Endothelial cell of umbilical vein (primary cell): ENCODE results near the gene MYO7B. TPM values are rescaled to one million over a fixed set of nuclear protein-coding genes. Genes with fewer than 3 reads are reported as not detected.

Experiments
- BruUV-seq: library from RNA; stranded (reverse); fragments of 400-500 nt; replicated peaks from 2 replicates; lab custom pipeline; 2021; lab: Mats Ljungman, UMichigan
- CTCF ChIA-PET: fragments of 300-600, 350-600 bp; sonication (Branson Sonifier 250); formaldehyde crosslinking; loops from one replicate; lab custom pipeline; 2021; ENCODE audit warnings: antibody characterized with exemption, inconsistent platforms; lab: Charles Lee
- POLR2A ChIA-PET: fragments of 300-600, 350-600 bp; sonication (Branson Sonifier 250); formaldehyde crosslinking; loops from one replicate; lab custom pipeline; 2021; ENCODE audit warnings: antibody characterized with exemption, inconsistent platforms; lab: Charles Lee
- DNase-seq: peaks from one replicate; pipeline ENCODE4 v3.0.0-alpha.2; 2011; ENCODE audit warnings: low read depth, low spot score
- FAIRE-seq: peaks from 2 replicates; lab custom pipeline; 2011; peaks lifted over from hg19 to GRCh38; lab: Jason Lieb, UNC
- H2AFZ ChIP-seq: 2 replicates; pipeline ENCODE4 v1.6.0; 2012; ENCODE audit warnings: low read depth, low read length, control low read depth, inconsistent platforms
- H3K27ac ChIP-seq: 2 replicates; pipeline ENCODE4 v1.5.1; 2011; ENCODE audit warnings: low read depth, mild to moderate bottlenecking, control low read depth, low read length, moderate library complexity; ENCODE audit not compliant: insufficient read depth
- H3K27me3 ChIP-seq, 2 experiments: 2 replicates each; pipeline versions ENCODE4 v1.6.0 to v1.6.1; 2011; ENCODE audit warnings: low read length in 2 of 2, mixed read lengths in 1 of 2; ENCODE audit not compliant: control insufficient read depth in 2 of 2, insufficient read depth in 2 of 2
- H3K36me3 ChIP-seq, 2 experiments: 2 replicates in 1 of 2; 3 replicates in 1 of 2; pipeline ENCODE4 v1.5.1; 2011; ENCODE audit warnings: low read length in 2 of 2, mild to moderate bottlenecking in 1 of 2, moderate library complexity in 1 of 2; ENCODE audit not compliant: control insufficient read depth in 2 of 2, insufficient read depth in 2 of 2; ENCODE audit errors: extremely low read depth in 1 of 2
- H3K4me1 ChIP-seq: 3 replicates; pipeline ENCODE4 v1.5.1; 2011; ENCODE audit warnings: mild to moderate bottlenecking, low read length; ENCODE audit not compliant: control insufficient read depth, insufficient read depth; ENCODE audit errors: extremely low read depth
- H3K4me2 ChIP-seq: 2 replicates; pipeline ENCODE4 v1.6.1; 2011; ENCODE audit warnings: low read length, control low read depth, mixed read lengths; ENCODE audit not compliant: insufficient read depth
- H3K4me3 ChIP-seq, 3 experiments: fragments of 200-600 bp in 1 of 3; sonication (generic), shearing (Covaris generic) in 1 of 3; replicated peaks in 1 of 3; 2 replicates each; pipeline ENCODE4 v1.5.1; 2011 to 2016; ENCODE audit warnings: control low read depth in 3 of 3, low read length in 3 of 3, mild to moderate bottlenecking in 2 of 3, inconsistent platforms in 1 of 3, low read depth in 1 of 3, moderate library complexity in 1 of 3; ENCODE audit not compliant: insufficient read depth in 1 of 3
- H3K79me2 ChIP-seq: 2 replicates; pipeline ENCODE4 v1.6.0; 2012; ENCODE audit warnings: low read length, inconsistent platforms; ENCODE audit not compliant: control insufficient read depth, insufficient read depth
- H3K9ac ChIP-seq: replicated peaks from 2 replicates; pipeline ENCODE3; 2011; ENCODE audit warnings: low read length, control low read depth; ENCODE audit not compliant: insufficient read depth; ENCODE audit errors: extremely low read depth
- H3K9me1 ChIP-seq: replicated peaks from 3 replicates; pipeline ENCODE4 v1.6.0; 2011; ENCODE audit warnings: mild to moderate bottlenecking, low read length; ENCODE audit not compliant: control insufficient read depth, insufficient read depth; ENCODE audit errors: extremely low read depth
- H3K9me3 ChIP-seq: replicated peaks from 2 replicates; pipeline ENCODE4 v1.5.1; 2012; ENCODE audit warnings: low read length, inconsistent platforms; ENCODE audit not compliant: control insufficient read depth, insufficient read depth
- H4K20me1 ChIP-seq: replicated peaks from 2 replicates; pipeline ENCODE3; 2011; ENCODE audit warnings: mild to moderate bottlenecking, low read length; ENCODE audit not compliant: control insufficient read depth, insufficient read depth; ENCODE audit errors: extremely low read depth
- CTCF ChIP-seq, 2 donors: IDR thresholded peaks; 1 replicate in 1 of 2; 2 replicates in 1 of 2; pipeline ENCODE4 v1.5.1; 2011; ENCODE audit warnings: low read length in 2 of 2, mild to moderate bottlenecking in 2 of 2, moderate library complexity in 2 of 2, control low read depth in 1 of 2, inconsistent platforms in 1 of 2, low read depth in 1 of 2; ENCODE audit not compliant: insufficient read depth in 1 of 2; ENCODE audit errors: extremely low read depth in 1 of 2
- EZH2 ChIP-seq: IDR thresholded peaks from 2 replicates; pipeline ENCODE4 v1.6.1; 2012; ENCODE audit warnings: borderline replicate concordance, low read depth, mild to moderate bottlenecking, moderate library complexity, low read length, inconsistent platforms; ENCODE audit not compliant: severe bottlenecking
- FOS ChIP-seq: IDR thresholded peaks from 2 replicates; pipeline ENCODE4 v1.6.1; 2011; ENCODE audit warnings: mild to moderate bottlenecking, low read length, moderate library complexity, borderline replicate concordance; ENCODE audit not compliant: insufficient read depth
- GATA2 ChIP-seq: IDR thresholded peaks from 2 replicates; pipeline ENCODE4 v1.7.0; 2011; ENCODE audit warnings: low read depth, mild to moderate bottlenecking, moderate library complexity, mixed read lengths, low read length; ENCODE audit not compliant: insufficient read length, insufficient read depth
- MYC ChIP-seq: IDR thresholded peaks from one replicate; pipeline ENCODE4 v1.6.1; 2011; ENCODE audit warnings: mild to moderate bottlenecking, low read depth, low read length
- POLR2A ChIP-seq: IDR thresholded peaks from 2 replicates; pipeline ENCODE4 v1.6.1; 2012; ENCODE audit warnings: low read depth, mild to moderate bottlenecking, control low read depth, low read length
- POLR2AphosphoS5 ChIP-seq: IDR thresholded peaks from 2 replicates; pipeline ENCODE4 v1.6.1; 2012; ENCODE audit warnings: low read depth, mild to moderate bottlenecking, control low read depth, low read length, moderate library complexity; ENCODE audit not compliant: insufficient read depth
- dilution Hi-C: fragments of 300-500 bp; cut with MboI; formaldehyde crosslinking; loops from one replicate; pipeline ENCODE4 v1.15.0; 2019; ENCODE audit warnings: low sequenced_read_pairs; ENCODE audit not compliant: extremely low pct_ligation_motif_present
- intact Hi-C: fragments of 100-400 bp; cut with micrococcal nuclease; formaldehyde crosslinking; loops from one replicate; pipeline ENCODE4 v1.10.0; 2022
- polyA plus RNA-seq, 4 experiments: library from polyadenylated mRNA; depleted of rRNA in 3 of 4; stranded (reverse) in 3 of 4; unstranded in 1 of 4; fragments of >200 nt; gene quantifications; 2 replicates each; pipeline versions ENCODE4 v1.2.1 to v1.2.3, GENCODE V29; 2011 to 2012; ENCODE audit warnings: missing spikeins in 1 of 4
- total RNA-seq: library from RNA; stranded (reverse); gene quantifications from 2 replicates; pipeline ENCODE4 v1.2.3, GENCODE V29; 2021

MYO7B gene
- total and polyA plus RNA-seq, 2 donors (not counting 3 experiments of a cell fraction or from before 2014, with no cell fraction given): 0.17 TPM; not detected in 1

- Histone ChIP-seq H3K79me2 (peaks cover 83% of the 10 kb centered on the region), H3K4me1 (peaks cover 40% of the 10 kb centered on the region), H3K27ac (no peak overlapping the region), H3K9me3 (no peaks in the 10 kb centered on the region), H3K36me3 (peaks cover 3 to 8% of the 10 kb centered on the region in 2 experiments), H3K9ac (no peak overlapping the region), H3K4me2 (no peak overlapping the region), H3K4me3 (no peak overlapping the region), H3K27me3 (no peaks in the 10 kb centered on the region), H3K9me1 (no peaks in the 10 kb centered on the region), H2AFZ (no peak overlapping the region), H4K20me1 (no peaks in the 10 kb centered on the region)
- CTCF ChIA-PET: no interaction called here
- dilution Hi-C loops: no loop called here
- no peak for TF ChIP-seq MYC
- no peak for TF ChIP-seq POLR2AphosphoS5
- TF ChIP-seq FOS: no peak
- no peak for TF ChIP-seq EZH2
- TF ChIP-seq CTCF (IDR thresholded peaks at IDR 0.05; ENCODE audit: extremely low read depth in 1 of 2, insufficient read depth in 1 of 2, low read depth in 1 of 2, low read length in 2 of 2): no peak
- TF ChIP-seq POLR2A: no peak
- TF ChIP-seq GATA2: no peak
- POLR2A ChIA-PET: no interaction called here
- FAIRE-seq (no peak), DNase-seq (no peak)
- intact Hi-C loops: no loop called here
- no TSS peak for BruUV-seq
Measured at GRCh38 chr2:127511090-127511695, 24.3 kb upstream of the MYO7B start.
